ENCODE measurements around the gene DNPH1. TPM values are rescaled to one million over a fixed set of nuclear protein-coding genes. Genes with fewer than 3 reads are reported as not detected.

The DNPH1 gene
- total and polyA plus RNA-seq, 12 donors: 33.7 to 229 (median 121) TPM

GRCh38 chr6:43226192-43226851 lies 3.0 kb downstream of the DNPH1 start:
- H3K9me3 ChIP-seq (replicated peaks in 1 of 3): no peaks in the 10 kb centered on the region
- H3K36me3 ChIP-seq (replicated peaks in 1 of 2): peaks cover 0 to 17% of the 10 kb centered on the region in 2 donors
- intact Hi-C loops (cut with DNase I): no loop called here
- no peak for DNase-seq
- 86 to 91% (median 89%) methylated on average over 8 to 11 of the region's 11 CpGs for WGBS, 4 donors
- TF ChIP-seq POLR2A (IDR thresholded peaks at IDR 0.05) (no peak), CTCF (IDR thresholded peaks at IDR 0.05) (no peak)
- H3K4me3 ChIP-seq: no peak overlapping the region
- no peak overlapping the region for H3K27ac ChIP-seq
- H3K4me1 ChIP-seq (replicated peaks in 1 of 2): peaks cover 0 to 8% of the 10 kb centered on the region in 2 donors
- no peaks in the 10 kb centered on the region for H3K27me3 ChIP-seq

GRCh38 chr6:43223175-43223574 lies 6.1 kb downstream of the DNPH1 start:
- no peak for TF ChIP-seq CTCF (IDR thresholded peaks at IDR 0.05)
- no peak for TF ChIP-seq POLR2A (IDR thresholded peaks at IDR 0.05)
- Histone ChIP-seq H3K4me3 (no peak overlapping the region), H3K9me3 (replicated peaks in 1 of 3) (no peaks in the 10 kb centered on the region), H3K36me3 (replicated peaks in 1 of 2) (peaks cover 0 to 17% of the 10 kb centered on the region in 2 donors), H3K27ac (no peak overlapping the region), H3K27me3 (no peaks in the 10 kb centered on the region), H3K4me1 (replicated peaks in 1 of 2) (peaks cover 0 to 3% of the 10 kb centered on the region in 2 donors)
- intact Hi-C loops (cut with DNase I): no loop called here
- no peak for DNase-seq
- WGBS, 4 donors: 85 to 94% (median 89%) methylated on average over 4 to 14 of the region's 14 CpGs

GRCh38 chr6:43222418-43223059 lies 6.7 kb downstream of the DNPH1 start:
- Histone ChIP-seq H3K4me3 (no peak overlapping the region), H3K27me3 (no peaks in the 10 kb centered on the region), H3K9me3 (replicated peaks in 1 of 3) (no peaks in the 10 kb centered on the region), H3K4me1 (replicated peaks in 1 of 2) (no peaks in the 10 kb centered on the region), H3K36me3 (replicated peaks in 1 of 2) (peaks cover 0 to 17% of the 10 kb centered on the region in 2 donors), H3K27ac (no peak overlapping the region)
- 89 to 94% (median 92%) methylated on average over 13 to 15 of the region's 15 CpGs for WGBS, 4 donors
- no peak for TF ChIP-seq POLR2A (IDR thresholded peaks at IDR 0.05)
- intact Hi-C loops (cut with DNase I): no loop called here
- peak in 1 of 7 donors; percentile 11 for DNase-seq

GRCh38 chr6:43221046-43221972 lies 8.0 kb downstream of the DNPH1 start:
- 83 to 87% (median 86%) methylated on average over 19 to 20 of the region's 20 CpGs for WGBS, 4 donors
- Histone ChIP-seq H3K4me1 (replicated peaks in 1 of 2) (no peaks in the 10 kb centered on the region), H3K27me3 (no peaks in the 10 kb centered on the region), H3K27ac (no peak overlapping the region), H3K4me3 (no peak overlapping the region), H3K36me3 (replicated peaks in 1 of 2) (peaks cover 0 to 30% of the 10 kb centered on the region in 2 donors), H3K9me3 (replicated peaks in 1 of 3) (no peaks in the 10 kb centered on the region)
- TF ChIP-seq POLR2A (IDR thresholded peaks at IDR 0.05) (no peak), CTCF (IDR thresholded peaks at IDR 0.05) (no peak)
- intact Hi-C loops (cut with DNase I): no loop called here
- DNase-seq: peak in 2 of 7 donors; percentile 12 to 21
